K562 (cell line): ENCODE data around the gene SLC25A21. TPM values are rescaled to one million over a fixed set of nuclear protein-coding genes. Genes with fewer than 3 reads are reported as not detected.

ENCODE experiments used
- ATAC-seq: fragments of 200-7000 bp; cut with Tn5 transposase; 3 replicates; pipeline ENCODE4 v1.9.1; 2020; ENCODE audit warnings: moderate library complexity
- BruUV-seq: library from RNA; stranded (reverse); fragments of 400-500 nt; replicated peaks from 2 replicates; lab custom pipeline; 2021; lab: Mats Ljungman, UMichigan
- CTCF ChIA-PET: fragments of 300-600 bp; formaldehyde crosslinking; extraction: SDS; loops from one replicate; lab custom pipeline; 2021; ENCODE audit warnings: low intra/inter-chr PET ratio; lab: Yijun Ruan, JAX
- POLR2A ChIA-PET: fragments of 300-600, 350-650 bp; sonication (Branson Sonifier 250); formaldehyde crosslinking; extraction: SDS; loops from one replicate; lab custom pipeline; 2021; ENCODE audit warnings: antibody characterized with exemption, inconsistent platforms; lab: Yijun Ruan, JAX
- DNase-seq, 4 experiments: peaks; one replicate each; pipeline versions ENCODE4 v3.0.0 to v3.0.0-alpha.2; 2011 to 2018; ENCODE audit warnings: low spot score in 3 of 4, mixed read lengths in 3 of 4; ENCODE audit errors: extremely low read depth in 1 of 4
- FAIRE-seq: peaks from 2 replicates; lab custom pipeline; 2011; peaks lifted over from hg19 to GRCh38; lab: Jason Lieb, UNC
- H2AFZ ChIP-seq: 2 replicates; pipeline ENCODE4 v1.6.0; 2011; ENCODE audit warnings: low read depth, low read length, control low read depth, inconsistent platforms
- H3K27ac ChIP-seq: fragments of 200-600 bp; 3 replicates; pipeline ENCODE4 v1.8.0; 2011; ENCODE audit warnings: low read depth, mild to moderate bottlenecking, control low read depth, inconsistent platforms, low read length, moderate library complexity, mixed read lengths; ENCODE audit errors: extremely low read depth
- H3K27me3 ChIP-seq, 2 experiments: fragments of 300-600 bp in 1 of 2; 2 replicates in 1 of 2; 3 replicates in 1 of 2; pipeline versions ENCODE4 v1.6.0 to v1.8.0; 2011; ENCODE audit warnings: inconsistent platforms in 2 of 2, low read length in 2 of 2, mild to moderate bottlenecking in 1 of 2, mixed read lengths in 1 of 2, moderate library complexity in 1 of 2; ENCODE audit not compliant: control insufficient read depth in 2 of 2, insufficient read depth in 2 of 2
- H3K36me3 ChIP-seq: fragments of 300-600 bp; 3 replicates; pipeline ENCODE4 v1.8.0; 2011; ENCODE audit warnings: mild to moderate bottlenecking, low read length, inconsistent platforms; ENCODE audit not compliant: control insufficient read depth, insufficient read depth
- H3K4me1 ChIP-seq, 2 experiments: fragments of 200-600 bp in 1 of 2; replicated peaks in 1 of 2; 2 replicates in 1 of 2; 3 replicates in 1 of 2; pipeline versions ENCODE4 v1.5.1 to v1.8.0; 2011; ENCODE audit warnings: inconsistent platforms in 2 of 2, low read length in 2 of 2, mild to moderate bottlenecking in 1 of 2, mixed read lengths in 1 of 2, moderate library complexity in 1 of 2; ENCODE audit not compliant: control insufficient read depth in 2 of 2, insufficient read depth in 2 of 2
- H3K4me2 ChIP-seq: 2 replicates; pipeline ENCODE4 v1.6.1; 2011; ENCODE audit warnings: low read length, control low read depth, inconsistent platforms, mixed read lengths; ENCODE audit not compliant: insufficient read depth
- H3K4me3 ChIP-seq: fragments of 200-600 bp; sonication (generic), shearing (Covaris generic); 2 replicates; pipeline ENCODE4 v1.5.1; 2016; ENCODE audit warnings: control low read depth, inconsistent platforms
- H3K79me2 ChIP-seq: fragments of 200-600 bp; 3 replicates; pipeline ENCODE4 v1.8.0; 2011; ENCODE audit warnings: low read length, inconsistent platforms; ENCODE audit not compliant: control insufficient read depth, insufficient read depth
- H3K9ac ChIP-seq, 2 experiments: 2 replicates each; pipeline versions ENCODE4 v1.6.0 to v1.6.1; 2011; ENCODE audit warnings: low read depth in 2 of 2, low read length in 2 of 2, control low read depth in 1 of 2, inconsistent platforms in 1 of 2, mild to moderate bottlenecking in 1 of 2, mixed read lengths in 1 of 2; ENCODE audit not compliant: insufficient read depth in 1 of 2
- H3K9me1 ChIP-seq: one replicate; pipeline ENCODE4 v1.6.0; 2011; ENCODE audit warnings: inconsistent platforms, mild to moderate bottlenecking, low read length, moderate library complexity; ENCODE audit not compliant: control insufficient read depth, insufficient read depth
- H3K9me3 ChIP-seq: replicated peaks from 2 replicates; pipeline ENCODE4 v1.5.1; 2011; ENCODE audit warnings: low read depth, low read length, inconsistent platforms; ENCODE audit not compliant: control insufficient read depth, insufficient read depth
- H4K20me1 ChIP-seq: replicated peaks from 2 replicates; pipeline ENCODE4 v1.6.1; 2011; ENCODE audit warnings: low read length, inconsistent platforms, mixed read lengths; ENCODE audit not compliant: control insufficient read depth, insufficient read depth
- CHCHD3 ChIP-seq: fragments of 250-450 bp; sonication (Bioruptor Pico); IDR thresholded peaks from 2 replicates; pipeline ENCODE4 v2.1.2; 2022; ENCODE audit warnings: mild to moderate bottlenecking
- E2F6 ChIP-seq, 2 experiments: IDR thresholded peaks; 2 replicates each; pipeline ENCODE4 v1.6.1; 2011; ENCODE audit warnings: borderline replicate concordance in 1 of 2, control low read depth in 1 of 2, low read depth in 1 of 2, low read length in 1 of 2, mild to moderate bottlenecking in 1 of 2, mixed read lengths in 1 of 2, moderate library complexity in 1 of 2; ENCODE audit not compliant: insufficient read depth in 1 of 2, insufficient read length in 1 of 2, poor library complexity in 1 of 2, severe bottlenecking in 1 of 2; ENCODE audit errors: extremely low read depth in 1 of 2
- KLF10 ChIP-seq: fragments of 250-450 bp; sonication (Bioruptor Pico); IDR thresholded peaks from 2 replicates; pipeline ENCODE4 v1.6.1; 2021; ENCODE audit warnings: matching md5 sums
- POLR3A ChIP-seq: IDR thresholded peaks from 2 replicates; pipeline ENCODE4 v1.6.1; 2011; ENCODE audit warnings: borderline replicate concordance, mild to moderate bottlenecking, moderate library complexity; ENCODE audit not compliant: insufficient read length, insufficient read depth; ENCODE audit errors: extremely low read depth
- PREB ChIP-seq: sonication (generic); formaldehyde crosslinking; IDR thresholded peaks from 2 replicates; pipeline ENCODE4 v1.8.1; 2023; ENCODE audit warnings: mild to moderate bottlenecking, missing genetic modification reagents
- RAD21 ChIP-seq, 2 experiments: fragments of 250-450 bp in 1 of 2; fragments of 450-650 bp in 1 of 2; sonication (Bioruptor Pico) in 1 of 2; formaldehyde crosslinking in 1 of 2; IDR thresholded peaks in 1 of 2; conservative IDR thresholded peaks in 1 of 2; 2 replicates each; pipeline versions ENCODE4 v1.4.0 to v1.8.0; 2020 to 2022; ENCODE audit warnings: mild to moderate bottlenecking in 2 of 2, moderate library complexity in 1 of 2
- SMARCA5 ChIP-seq: fragments of 450-650 bp; IDR thresholded peaks from 2 replicates; pipeline ENCODE4 v1.6.1; 2016
- SOX6 ChIP-seq: fragments of 450-650 bp; IDR thresholded peaks from 2 replicates; pipeline ENCODE4 v1.6.1; 2014; ENCODE audit warnings: mild to moderate bottlenecking
- XRCC3 ChIP-seq: fragments of 450-650 bp; IDR thresholded peaks from 2 replicates; pipeline ENCODE4 v1.6.1; 2017; ENCODE audit warnings: mild to moderate bottlenecking, moderate library complexity
- ZNF184 ChIP-seq: sonication (generic); formaldehyde crosslinking; IDR thresholded peaks from 2 replicates; pipeline ENCODE4 v1.5.0; 2020; ENCODE audit warnings: missing genetic modification reagents
- ZNF3 ChIP-seq: fragments of 250-450 bp; sonication (Bioruptor Pico); IDR thresholded peaks from 2 replicates; pipeline ENCODE4 v1.5.0; 2021; ENCODE audit warnings: mild to moderate bottlenecking, moderate library complexity
- ZNF398 ChIP-seq: fragments of 250-450 bp; sonication (Bioruptor Pico); IDR thresholded peaks from 2 replicates; pipeline ENCODE4 v1.8.0; 2021; ENCODE audit warnings: moderate library complexity, mild to moderate bottlenecking, inconsistent platforms
- WGBS: fragments of 100-300 bp; shearing (Covaris generic); methylation state at CpG from one replicate; pipeline ENCODE4 v1.1.6; 2016; ENCODE audit warnings: low coverage, mixed read lengths; ENCODE audit not compliant: insufficient coverage; ENCODE audit errors: missing lambda C conversion rate; 5-methylcytosine and 5-hydroxymethylcytosine counted together
- in situ Hi-C: fragments of 300-500 bp; cut with MboI; formaldehyde crosslinking; loops from 4 replicates; pipeline ENCODE4 v1.15.0; 2018; ENCODE audit warnings: inconsistent platforms, mixed read lengths
- intact Hi-C: fragments of 100-400 bp; cut with micrococcal nuclease; formaldehyde crosslinking; loops from 2 replicates; pipeline ENCODE4 v1.14.2; 2022
- polyA plus RNA-seq, 8 experiments: library from polyadenylated mRNA; depleted of rRNA in 4 of 8; stranded (reverse) in 5 of 8; unstranded in 3 of 8; fragments of >200 nt; fragmentation: Nextera tagmentation in 2 of 8; fragmentation: Illumina TruSeq in 1 of 8; extraction: Ambion mirVana in 2 of 8; extraction: Trizol in 1 of 8; gene quantifications; 2 replicates each; pipeline versions ENCODE4 v1.2.1 to v1.2.3, GENCODE V29; 2011 to 2014; ENCODE audit warnings: inconsistent platforms in 1 of 8, missing spikeins in 1 of 8
- total RNA-seq, 7 experiments: library from RNA; depleted of rRNA in 6 of 7; stranded (reverse); fragments of >200 nt in 6 of 7; fragmentation: Illumina TruSeq in 2 of 7; extraction: Trizol in 2 of 7; gene quantifications; 2 replicates each; pipeline versions ENCODE4 v1.2.1 to v1.2.3, GENCODE V29; 2011 to 2021; ENCODE audit warnings: low replicate concordance in 1 of 7

SLC25A21 gene
- total and polyA plus RNA-seq, 9 of the 15 experiments (the other 6 are each of a cell fraction or from before 2014, with no cell fraction given): 15.2 to 46.7 (median 28.7) TPM

GRCh38 chr14:36647824-36648753 is 524.3 kb downstream of the SLC25A21 start:
- no TSS peak for BruUV-seq
- 42% methylated on average over 52 of the region's 62 CpGs for WGBS
- peaks cover 0 to 10% of the 10 kb centered on the region in 2 experiments; a peak in 3 of 5 replicates for H3K27me3 ChIP-seq
- in situ Hi-C loops (loop anchor here (25.0 kb wide), 1 partner anchor 489 kb away; no protein-coding TSS in a partner anchor), intact Hi-C loops (loop anchor here (2.0 to 10.0 kb wide), 3 partner anchors 99 to 587 kb away; no protein-coding TSS in a partner anchor)
- no peak overlapping the region for H3K27ac ChIP-seq
- H2AFZ ChIP-seq: peak overlapping the region; percentile 74
- H4K20me1 ChIP-seq: no peaks in the 10 kb centered on the region
- H3K79me2 ChIP-seq: no peaks in the 10 kb centered on the region
- FAIRE-seq (no peak), DNase-seq (peak; percentile 10 to 48 (median 30)), ATAC-seq (peak; percentile 96)
- peaks cover 0 to 17% of the 10 kb centered on the region in 2 experiments; a peak in 2 of 5 replicates for H3K4me1 ChIP-seq
- peak overlapping the region in 1 of 2 experiments; percentile 82; a peak in 2 of 4 replicates for H3K9ac ChIP-seq
- H3K36me3 ChIP-seq: no peaks in the 10 kb centered on the region
- CTCF ChIA-PET: interaction anchor here (0.6 to 1.3 kb wide), 2 partner anchors 501 to 585 kb away, joined by 3 to 6 read pairs; no protein-coding TSS in a partner anchor
- H3K4me3 ChIP-seq: peak overlapping the region; percentile 36
- POLR2A ChIA-PET: interaction anchor here (0.5 to 1.1 kb wide), 2 partner anchors 13 to 548 kb away, joined by 3 to 4 read pairs; partner anchors contain the start of gene PAX9
- no peaks in the 10 kb centered on the region for H3K9me3 ChIP-seq
- H3K9me1 ChIP-seq: no peaks in the 10 kb centered on the region
- peak overlapping the region; percentile 62 for H3K4me2 ChIP-seq
- TF ChIP-seq PREB: no peak
- no peak for TF ChIP-seq ZNF184 (CRISPR knock-in tag)
- no peak for TF ChIP-seq SMARCA5
- peak in 1 of 2 experiments; percentile 8 for TF ChIP-seq E2F6 (IDR thresholded peaks at IDR 0.05; ENCODE audit: borderline replicate concordance in 1 of 2, extremely low read depth in 1 of 2, insufficient read depth in 1 of 2, insufficient read length in 1 of 2, low read depth in 1 of 2, low read length in 1 of 2, poor library complexity in 1 of 2, severe bottlenecking in 1 of 2)
- TF ChIP-seq RAD21 (CRISPR knock-in tag; conservative IDR thresholded peaks at IDR 0.05 in 1 of 2, IDR thresholded peaks at IDR 0.05 in 1 of 2): peak; percentile 29 to 70; a peak in 3 of 4 replicates
- TF ChIP-seq ZNF3: no peak
- TF ChIP-seq KLF10 (CRISPR knock-in tag): no peak
- no peak for TF ChIP-seq SOX6
- no peak for TF ChIP-seq CHCHD3 (CRISPR knock-in tag)
- TF ChIP-seq XRCC3: no peak
- no peak for TF ChIP-seq POLR3A
- TF ChIP-seq ZNF398 (CRISPR knock-in tag): no peak
